ENCODE data around the gene OTOG.

DNA sequence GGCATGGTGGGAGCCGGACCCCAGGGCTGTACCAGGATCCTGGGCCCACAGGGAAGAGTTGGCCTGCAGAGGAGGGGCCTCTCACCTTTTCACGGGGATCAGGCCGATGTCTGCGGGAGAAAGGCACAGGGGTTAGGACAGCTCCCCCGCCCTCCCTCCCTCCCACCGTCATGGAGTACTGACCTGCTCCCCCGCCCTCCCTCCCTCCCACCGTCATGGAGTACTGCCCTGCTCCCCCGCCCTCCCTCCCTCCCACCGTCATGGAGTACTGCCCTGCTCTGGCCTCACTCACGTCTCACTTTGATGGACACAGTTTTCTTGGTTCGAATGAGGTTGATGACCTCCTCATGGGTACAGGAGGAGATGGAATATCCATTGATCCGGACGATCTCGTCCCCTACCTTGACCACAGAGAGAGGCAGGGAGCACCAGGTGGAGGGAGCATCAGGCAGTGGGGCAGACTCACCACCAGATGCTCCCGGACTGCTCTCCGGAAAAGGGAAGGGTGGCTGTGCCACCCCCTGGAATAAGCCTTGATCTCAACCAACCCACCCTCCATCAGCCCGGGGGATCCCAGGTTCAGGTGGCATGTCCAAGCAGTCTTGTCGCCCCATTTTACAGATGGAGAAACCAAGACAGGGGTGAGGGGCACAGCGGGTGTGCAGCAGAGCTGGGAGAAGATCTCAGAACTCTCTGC is 20.0 kb upstream of the OTOG start:
- TF ChIP-seq, protein P1, sequence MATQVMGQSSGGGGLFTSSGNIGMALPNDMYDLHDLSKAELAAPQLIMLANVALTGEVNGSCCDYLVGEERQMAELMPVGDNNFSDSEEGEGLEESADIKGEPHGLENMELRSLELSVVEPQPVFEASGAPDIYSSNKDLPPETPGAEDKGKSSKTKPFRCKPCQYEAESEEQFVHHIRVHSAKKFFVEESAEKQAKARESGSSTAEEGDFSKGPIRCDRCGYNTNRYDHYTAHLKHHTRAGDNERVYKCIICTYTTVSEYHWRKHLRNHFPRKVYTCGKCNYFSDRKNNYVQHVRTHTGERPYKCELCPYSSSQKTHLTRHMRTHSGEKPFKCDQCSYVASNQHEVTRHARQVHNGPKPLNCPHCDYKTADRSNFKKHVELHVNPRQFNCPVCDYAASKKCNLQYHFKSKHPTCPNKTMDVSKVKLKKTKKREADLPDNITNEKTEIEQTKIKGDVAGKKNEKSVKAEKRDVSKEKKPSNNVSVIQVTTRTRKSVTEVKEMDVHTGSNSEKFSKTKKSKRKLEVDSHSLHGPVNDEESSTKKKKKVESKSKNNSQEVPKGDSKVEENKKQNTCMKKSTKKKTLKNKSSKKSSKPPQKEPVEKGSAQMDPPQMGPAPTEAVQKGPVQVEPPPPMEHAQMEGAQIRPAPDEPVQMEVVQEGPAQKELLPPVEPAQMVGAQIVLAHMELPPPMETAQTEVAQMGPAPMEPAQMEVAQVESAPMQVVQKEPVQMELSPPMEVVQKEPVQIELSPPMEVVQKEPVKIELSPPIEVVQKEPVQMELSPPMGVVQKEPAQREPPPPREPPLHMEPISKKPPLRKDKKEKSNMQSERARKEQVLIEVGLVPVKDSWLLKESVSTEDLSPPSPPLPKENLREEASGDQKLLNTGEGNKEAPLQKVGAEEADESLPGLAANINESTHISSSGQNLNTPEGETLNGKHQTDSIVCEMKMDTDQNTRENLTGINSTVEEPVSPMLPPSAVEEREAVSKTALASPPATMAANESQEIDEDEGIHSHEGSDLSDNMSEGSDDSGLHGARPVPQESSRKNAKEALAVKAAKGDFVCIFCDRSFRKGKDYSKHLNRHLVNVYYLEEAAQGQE (tag by site-specific recombination; IDR thresholded peaks at IDR 0.05), result no peak
- no peak for TF ChIP-seq ZBTB20 (tag by site-specific recombination; IDR thresholded peaks at IDR 0.05)
- TF ChIP-seq ZFP41 (tag by site-specific recombination; IDR thresholded peaks at IDR 0.05; ENCODE audit: borderline replicate concordance), result no peak
- no peak for TF ChIP-seq MYNN (tag by site-specific recombination; IDR thresholded peaks at IDR 0.05; ENCODE audit: borderline replicate concordance)
- TF ChIP-seq YY1 (tag by site-specific recombination; IDR thresholded peaks at IDR 0.05), result no peak
- no peak for TF ChIP-seq ZNF121 (tag by site-specific recombination; IDR thresholded peaks at IDR 0.05)
- TF ChIP-seq, protein P2, sequence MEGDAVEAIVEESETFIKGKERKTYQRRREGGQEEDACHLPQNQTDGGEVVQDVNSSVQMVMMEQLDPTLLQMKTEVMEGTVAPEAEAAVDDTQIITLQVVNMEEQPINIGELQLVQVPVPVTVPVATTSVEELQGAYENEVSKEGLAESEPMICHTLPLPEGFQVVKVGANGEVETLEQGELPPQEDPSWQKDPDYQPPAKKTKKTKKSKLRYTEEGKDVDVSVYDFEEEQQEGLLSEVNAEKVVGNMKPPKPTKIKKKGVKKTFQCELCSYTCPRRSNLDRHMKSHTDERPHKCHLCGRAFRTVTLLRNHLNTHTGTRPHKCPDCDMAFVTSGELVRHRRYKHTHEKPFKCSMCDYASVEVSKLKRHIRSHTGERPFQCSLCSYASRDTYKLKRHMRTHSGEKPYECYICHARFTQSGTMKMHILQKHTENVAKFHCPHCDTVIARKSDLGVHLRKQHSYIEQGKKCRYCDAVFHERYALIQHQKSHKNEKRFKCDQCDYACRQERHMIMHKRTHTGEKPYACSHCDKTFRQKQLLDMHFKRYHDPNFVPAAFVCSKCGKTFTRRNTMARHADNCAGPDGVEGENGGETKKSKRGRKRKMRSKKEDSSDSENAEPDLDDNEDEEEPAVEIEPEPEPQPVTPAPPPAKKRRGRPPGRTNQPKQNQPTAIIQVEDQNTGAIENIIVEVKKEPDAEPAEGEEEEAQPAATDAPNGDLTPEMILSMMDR (tag by site-specific recombination; IDR thresholded peaks at IDR 0.05), result no peak
- no peak for TF ChIP-seq ZNF138 (tag by site-specific recombination; IDR thresholded peaks at IDR 0.05; ENCODE audit: borderline replicate concordance)
- no peak for TF ChIP-seq ZNF785 (tag by site-specific recombination; IDR thresholded peaks at IDR 0.05)
- TF ChIP-seq PRDM1 (tag by site-specific recombination; IDR thresholded peaks at IDR 0.05), result no peak
- no peak for TF ChIP-seq ZIC2 (tag by site-specific recombination; IDR thresholded peaks at IDR 0.05)
- no peak for TF ChIP-seq ZNF670 (tag by site-specific recombination; IDR thresholded peaks at IDR 0.05; ENCODE audit: low read depth)
- TF ChIP-seq ZBTB21 (tag by site-specific recombination; IDR thresholded peaks at IDR 0.05), result no peak

Measured in HEK293 (cell line).